Neural cell (in vitro differentiated cells): ENCODE data around the gene OLFM3. TPM values are rescaled to one million over a fixed set of nuclear protein-coding genes. Genes with fewer than 3 reads are reported as not detected.

ENCODE experiments used
- H2AFZ ChIP-seq: fragments of 200-600, 300-800 bp; sonication (generic), shearing (Covaris generic); 2 replicates; pipeline ENCODE4 v1.6.0; 2014; ENCODE audit warnings: low read depth, mild to moderate bottlenecking, antibody characterized with exemption, low read length, moderate library complexity
- H3F3A ChIP-seq: fragments of 200-600 bp; shearing (Covaris generic); 2 replicates; pipeline ENCODE4 v1.6.1; 2016; ENCODE audit warnings: mild to moderate bottlenecking, moderate library complexity, mixed read lengths, antibody characterized with exemption, low read length; ENCODE audit not compliant: insufficient read depth, poor library complexity, severe bottlenecking
- H3K27ac ChIP-seq: fragments of 200-600, 300-800 bp; sonication (generic), shearing (Covaris generic); 2 replicates; pipeline ENCODE4 v1.5.1; 2014; ENCODE audit warnings: mild to moderate bottlenecking, low read length, moderate library complexity
- H3K27me3 ChIP-seq: fragments of 300-800, 200-600 bp; sonication (generic), shearing (Covaris generic); 2 replicates; pipeline ENCODE4 v1.6.0; 2014; ENCODE audit warnings: mild to moderate bottlenecking, low read depth, low read length, moderate library complexity; ENCODE audit not compliant: insufficient read depth
- H3K36me3 ChIP-seq: fragments of 300-800, 200-600 bp; sonication (generic), shearing (Covaris generic); 2 replicates; pipeline ENCODE4 v1.5.1; 2014; ENCODE audit warnings: mild to moderate bottlenecking, antibody characterized with exemption, low read length, moderate library complexity; ENCODE audit not compliant: insufficient read depth
- H3K4me2 ChIP-seq: fragments of 300-800, 200-600 bp; sonication (generic), shearing (Covaris generic); 2 replicates; pipeline ENCODE4 v1.6.0; 2014; ENCODE audit warnings: mild to moderate bottlenecking, low read length
- H3K4me3 ChIP-seq: fragments of 300-800, 200-600 bp; sonication (generic), shearing (Covaris generic); 2 replicates; pipeline ENCODE4 v1.5.1; 2014; ENCODE audit warnings: mild to moderate bottlenecking, low read length, moderate library complexity
- H3K79me2 ChIP-seq: fragments of 200-600 bp; shearing (Covaris generic); replicated peaks from 2 replicates; pipeline ENCODE4 v1.6.0; 2014; ENCODE audit warnings: mild to moderate bottlenecking, low read length, moderate library complexity; ENCODE audit not compliant: insufficient read depth
- H3K9ac ChIP-seq: fragments of 300-800, 200-600 bp; sonication (generic), shearing (Covaris generic); 2 replicates; pipeline ENCODE4 v1.6.1; 2016; ENCODE audit warnings: mild to moderate bottlenecking, low read length, mixed read lengths
- H3K9me2 ChIP-seq: fragments of 200-600 bp; shearing (Covaris generic); 2 replicates; pipeline ENCODE4 v1.6.1; 2016; ENCODE audit warnings: mild to moderate bottlenecking, low read length, mixed read lengths; ENCODE audit not compliant: insufficient read depth
- H3K9me3 ChIP-seq: fragments of 200-600, 300-800 bp; sonication (generic), shearing (Covaris generic); 2 replicates; pipeline ENCODE4 v1.6.1; 2016; ENCODE audit warnings: mild to moderate bottlenecking, mixed run types, low read length, moderate library complexity, mixed read lengths
- H4K20me1 ChIP-seq: fragments of 200-600 bp; shearing (Covaris generic); 2 replicates; pipeline ENCODE4 v1.6.1; 2016; ENCODE audit warnings: mild to moderate bottlenecking, mixed run types; ENCODE audit not compliant: insufficient read depth
- EP300 ChIP-seq: fragments of 450-650 bp; conservative IDR thresholded peaks from 2 replicates; pipeline ENCODE4 v1.6.1; 2014; ENCODE audit warnings: antibody characterized with exemption, mild to moderate bottlenecking, moderate library complexity; ENCODE audit not compliant: poor library complexity, severe bottlenecking
- EZH2 ChIP-seq: fragments of 200-600, 300-800 bp; shearing (Covaris generic), sonication (generic); IDR thresholded peaks from 2 replicates; pipeline ENCODE4 v1.6.1; 2014; ENCODE audit warnings: antibody characterized with exemption, low read length, borderline replicate concordance, mild to moderate bottlenecking; ENCODE audit not compliant: insufficient read depth, poor library complexity, severe bottlenecking
- MXI1 ChIP-seq: fragments of 450-650 bp; conservative IDR thresholded peaks from 2 replicates; pipeline ENCODE4 v1.6.1; 2014; ENCODE audit warnings: antibody characterized with exemption, mild to moderate bottlenecking; ENCODE audit not compliant: poor library complexity, severe bottlenecking
- POLR2AphosphoS5 ChIP-seq: IDR thresholded peaks from 2 replicates; pipeline ENCODE4 v1.6.1; 2012
- RAD21 ChIP-seq: fragments of 450-650 bp; conservative IDR thresholded peaks from 2 replicates; pipeline ENCODE4 v1.6.1; 2014; ENCODE audit warnings: antibody characterized with exemption, mild to moderate bottlenecking, moderate library complexity
- SMC3 ChIP-seq: fragments of 450-650 bp; conservative IDR thresholded peaks from 2 replicates; pipeline ENCODE4 v1.6.1; 2014; ENCODE audit warnings: antibody characterized with exemption, mild to moderate bottlenecking, moderate library complexity; ENCODE audit not compliant: poor library complexity
- TAF1 ChIP-seq: IDR thresholded peaks from 2 replicates; pipeline ENCODE4 v1.6.1; 2012; ENCODE audit warnings: low read depth
- polyA plus RNA-seq: library from polyadenylated mRNA; depleted of rRNA; stranded (reverse); fragments of >200 nt; gene quantifications from 2 replicates; pipeline ENCODE4 v1.2.3, GENCODE V29; 2014
- TF ChIP-seq, protein P1 (sequence below): fragments of 450-650 bp; IDR thresholded peaks from 2 replicates; pipeline ENCODE4 v1.5.1; 2014; ENCODE audit warnings: antibody characterized with exemption, mild to moderate bottlenecking, moderate library complexity; ENCODE audit not compliant: poor library complexity, severe bottlenecking
- TF ChIP-seq, protein P2 (sequence below): IDR thresholded peaks from 2 replicates; pipeline ENCODE4 v1.6.1; 2012; ENCODE audit warnings: borderline replicate concordance

The OLFM3 gene
- polyA plus RNA-seq, 1 donor from 2014 or later, result 7.9 TPM

DNA sequence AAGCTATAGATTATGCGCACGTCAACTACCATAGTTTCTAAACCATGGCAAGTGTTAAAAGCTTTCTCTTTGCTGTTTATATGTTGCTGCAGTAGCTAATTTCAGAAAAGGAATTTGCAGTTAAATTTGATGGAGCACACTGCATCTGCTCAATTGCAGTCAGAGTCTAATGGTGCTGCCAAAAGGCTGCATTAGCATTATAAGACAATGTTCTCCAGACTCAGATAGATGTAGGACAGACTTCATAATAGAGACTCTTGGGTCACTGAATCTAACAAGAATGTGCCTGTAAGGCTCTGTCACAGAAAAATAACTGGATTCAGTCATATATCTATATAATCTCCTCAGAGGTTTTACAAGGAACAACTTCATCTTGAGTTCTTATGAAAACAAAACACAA is 198.3 kb downstream of the OLFM3 start:
- Histone ChIP-seq H3K36me3 (no peaks in the 10 kb centered on the region), H4K20me1 (no peaks in the 10 kb centered on the region), H3K4me3 (no peak overlapping the region), H3K9me2 (no peaks in the 10 kb centered on the region), H3K27ac (no peak overlapping the region), H3K9me3 (no peaks in the 10 kb centered on the region), H3K27me3 (no peaks in the 10 kb centered on the region), H3F3A (no peaks in the 10 kb centered on the region), H3K79me2 (no peaks in the 10 kb centered on the region), H3K9ac (no peak overlapping the region), H3K4me2 (no peak overlapping the region), H2AFZ (no peak overlapping the region)
- TF ChIP-seq RAD21 (no peak), EZH2 (no peak), SMC3 (no peak), TAF1 (no peak)
- TF ChIP-seq, protein P1, sequence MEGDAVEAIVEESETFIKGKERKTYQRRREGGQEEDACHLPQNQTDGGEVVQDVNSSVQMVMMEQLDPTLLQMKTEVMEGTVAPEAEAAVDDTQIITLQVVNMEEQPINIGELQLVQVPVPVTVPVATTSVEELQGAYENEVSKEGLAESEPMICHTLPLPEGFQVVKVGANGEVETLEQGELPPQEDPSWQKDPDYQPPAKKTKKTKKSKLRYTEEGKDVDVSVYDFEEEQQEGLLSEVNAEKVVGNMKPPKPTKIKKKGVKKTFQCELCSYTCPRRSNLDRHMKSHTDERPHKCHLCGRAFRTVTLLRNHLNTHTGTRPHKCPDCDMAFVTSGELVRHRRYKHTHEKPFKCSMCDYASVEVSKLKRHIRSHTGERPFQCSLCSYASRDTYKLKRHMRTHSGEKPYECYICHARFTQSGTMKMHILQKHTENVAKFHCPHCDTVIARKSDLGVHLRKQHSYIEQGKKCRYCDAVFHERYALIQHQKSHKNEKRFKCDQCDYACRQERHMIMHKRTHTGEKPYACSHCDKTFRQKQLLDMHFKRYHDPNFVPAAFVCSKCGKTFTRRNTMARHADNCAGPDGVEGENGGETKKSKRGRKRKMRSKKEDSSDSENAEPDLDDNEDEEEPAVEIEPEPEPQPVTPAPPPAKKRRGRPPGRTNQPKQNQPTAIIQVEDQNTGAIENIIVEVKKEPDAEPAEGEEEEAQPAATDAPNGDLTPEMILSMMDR, result no peak

DNA sequence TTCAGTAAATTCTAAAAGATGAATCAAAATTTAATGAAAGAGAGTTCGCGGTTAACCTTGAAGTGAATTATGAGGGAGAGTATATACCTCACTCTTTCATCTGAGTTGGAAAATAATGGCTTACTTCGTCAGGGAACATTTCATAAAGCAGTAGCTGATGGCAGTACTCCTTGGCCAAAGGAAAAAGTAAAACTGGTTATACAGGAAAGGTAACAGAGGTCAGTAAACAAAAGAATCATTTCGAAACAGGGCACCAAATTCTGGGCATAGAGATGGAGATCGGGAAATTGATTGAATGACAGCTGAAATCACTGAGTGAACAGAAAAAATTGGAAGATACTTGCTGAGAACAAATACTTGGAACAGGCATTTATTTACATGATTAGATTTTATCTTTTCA is 199.0 kb downstream of the OLFM3 start:
- no peak overlapping the region for H2AFZ ChIP-seq
- H3K27me3 ChIP-seq, result no peaks in the 10 kb centered on the region
- no peaks in the 10 kb centered on the region for H3F3A ChIP-seq
- no peaks in the 10 kb centered on the region for H3K9me2 ChIP-seq
- H3K9ac ChIP-seq, result no peak overlapping the region
- H3K4me3 ChIP-seq, result no peak overlapping the region
- no peaks in the 10 kb centered on the region for H3K9me3 ChIP-seq
- no peaks in the 10 kb centered on the region for H3K36me3 ChIP-seq
- H3K4me2 ChIP-seq, result no peak overlapping the region
- H4K20me1 ChIP-seq, result no peaks in the 10 kb centered on the region
- H3K79me2 ChIP-seq, result no peaks in the 10 kb centered on the region
- no peak for TF ChIP-seq EZH2
- no peak for TF ChIP-seq MXI1
- no peak for TF ChIP-seq TAF1
- no peak for TF ChIP-seq EP300
- TF ChIP-seq, protein P1, result no peak
- TF ChIP-seq POLR2AphosphoS5, result no peak
- no peak for TF ChIP-seq RAD21
- TF ChIP-seq SMC3, result no peak
- TF ChIP-seq, protein P2, sequence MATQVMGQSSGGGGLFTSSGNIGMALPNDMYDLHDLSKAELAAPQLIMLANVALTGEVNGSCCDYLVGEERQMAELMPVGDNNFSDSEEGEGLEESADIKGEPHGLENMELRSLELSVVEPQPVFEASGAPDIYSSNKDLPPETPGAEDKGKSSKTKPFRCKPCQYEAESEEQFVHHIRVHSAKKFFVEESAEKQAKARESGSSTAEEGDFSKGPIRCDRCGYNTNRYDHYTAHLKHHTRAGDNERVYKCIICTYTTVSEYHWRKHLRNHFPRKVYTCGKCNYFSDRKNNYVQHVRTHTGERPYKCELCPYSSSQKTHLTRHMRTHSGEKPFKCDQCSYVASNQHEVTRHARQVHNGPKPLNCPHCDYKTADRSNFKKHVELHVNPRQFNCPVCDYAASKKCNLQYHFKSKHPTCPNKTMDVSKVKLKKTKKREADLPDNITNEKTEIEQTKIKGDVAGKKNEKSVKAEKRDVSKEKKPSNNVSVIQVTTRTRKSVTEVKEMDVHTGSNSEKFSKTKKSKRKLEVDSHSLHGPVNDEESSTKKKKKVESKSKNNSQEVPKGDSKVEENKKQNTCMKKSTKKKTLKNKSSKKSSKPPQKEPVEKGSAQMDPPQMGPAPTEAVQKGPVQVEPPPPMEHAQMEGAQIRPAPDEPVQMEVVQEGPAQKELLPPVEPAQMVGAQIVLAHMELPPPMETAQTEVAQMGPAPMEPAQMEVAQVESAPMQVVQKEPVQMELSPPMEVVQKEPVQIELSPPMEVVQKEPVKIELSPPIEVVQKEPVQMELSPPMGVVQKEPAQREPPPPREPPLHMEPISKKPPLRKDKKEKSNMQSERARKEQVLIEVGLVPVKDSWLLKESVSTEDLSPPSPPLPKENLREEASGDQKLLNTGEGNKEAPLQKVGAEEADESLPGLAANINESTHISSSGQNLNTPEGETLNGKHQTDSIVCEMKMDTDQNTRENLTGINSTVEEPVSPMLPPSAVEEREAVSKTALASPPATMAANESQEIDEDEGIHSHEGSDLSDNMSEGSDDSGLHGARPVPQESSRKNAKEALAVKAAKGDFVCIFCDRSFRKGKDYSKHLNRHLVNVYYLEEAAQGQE, result no peak
- no peak overlapping the region for H3K27ac ChIP-seq
